Effector memory CD8-positive, alpha-beta T cell (primary cell): ENCODE measurements around the gene HSBP1L1.
"Not testable (repeated sequence)": the region's sequence is repeated elsewhere in the genome, so short reads cannot be mapped to it uniquely, and the experiment has no call there.

Source experiments
- ATAC-seq: fragments of 150-1000 bp; cut with Tn5 transposase; replicated peaks from 2 replicates; pipeline ENCODE4 v1.10.0; 2021; ENCODE audit warnings: mild to moderate bottlenecking, moderate library complexity
- DNase-seq, 3 experiments: peaks; one replicate each; pipeline ENCODE4 v3.0.0; 2021
- H3K27ac Mint-ChIP-seq, 2 donors: one replicate each; pipeline ENCODE4 v1.8.0; 2022; ENCODE audit warnings: mild to moderate bottlenecking in 2 of 2, mixed read lengths in 2 of 2, moderate library complexity in 2 of 2
- H3K27me3 Mint-ChIP-seq, 2 donors: one replicate each; pipeline ENCODE4 v1.8.0; 2022; ENCODE audit warnings: mixed read lengths in 2 of 2
- H3K36me3 Mint-ChIP-seq: one replicate; pipeline ENCODE4 v1.8.0; 2022; ENCODE audit warnings: mild to moderate bottlenecking, moderate library complexity, mixed read lengths; ENCODE audit not compliant: insufficient read depth
- H3K4me1 Mint-ChIP-seq, 2 donors: one replicate each; pipeline ENCODE4 v1.8.0; 2022; ENCODE audit warnings: low read depth in 2 of 2, mixed read lengths in 2 of 2
- H3K4me3 Mint-ChIP-seq, 2 donors: one replicate each; pipeline ENCODE4 v1.8.0; 2022; ENCODE audit warnings: mild to moderate bottlenecking in 2 of 2, mixed read lengths in 2 of 2, moderate library complexity in 2 of 2
- H3K9me3 Mint-ChIP-seq, 2 donors: one replicate each; pipeline ENCODE4 v1.8.0; 2022; ENCODE audit warnings: mixed read lengths in 2 of 2

Gene HSBP1L1

GRCh38 chr18:79952996-79953559, 11.4 kb upstream of the HSBP1L1 start:
- Mint-ChIP-seq H3K27ac (no peak overlapping the region), H3K4me3 (peak overlapping the region in 1 of 2 donors; percentile 60), H3K36me3 (peaks cover 7% of the 10 kb centered on the region), H3K9me3 (no peaks in the 10 kb centered on the region), H3K4me1 (peaks cover 18% of the 10 kb centered on the region in 2 donors), H3K27me3 (no peaks in the 10 kb centered on the region)
- DNase-seq (no peak), ATAC-seq (no peak)

- Mint-ChIP-seq H3K4me1 (peaks cover 11 to 12% of the 10 kb centered on the region in 2 donors), H3K27me3 (no peaks in the 10 kb centered on the region), H3K36me3 (peaks cover 7% of the 10 kb centered on the region), H3K4me3 (no peak overlapping the region), H3K27ac (no peak overlapping the region), H3K9me3 (no peaks in the 10 kb centered on the region)
- no peak for ATAC-seq
- no peak for DNase-seq
Observed at GRCh38 chr18:79953971-79954651, 10.3 kb upstream of the HSBP1L1 start.

DNA sequence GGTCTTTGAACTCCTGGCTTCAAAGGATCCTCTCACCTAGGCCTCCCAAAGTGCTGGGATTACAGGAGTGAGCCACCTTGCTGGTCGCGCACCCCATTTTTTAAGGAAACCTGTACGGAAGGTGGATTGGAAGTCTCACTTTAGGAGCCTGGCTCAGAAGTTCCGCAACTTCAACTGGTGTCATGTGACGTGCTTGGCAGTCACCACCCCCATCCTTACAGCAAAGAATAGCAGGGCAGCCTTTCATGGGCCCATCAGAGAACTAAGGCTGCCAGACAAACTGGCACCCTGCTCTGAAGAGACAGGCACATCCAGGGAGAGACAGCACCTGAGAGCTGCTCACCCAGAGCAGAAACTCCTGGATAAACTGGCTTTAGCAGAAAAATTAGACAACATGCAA, 9.7 kb upstream of the HSBP1L1 start:
- Mint-ChIP-seq H3K4me1 (peaks cover 7 to 8% of the 10 kb centered on the region in 2 donors), H3K4me3 (no peak overlapping the region), H3K27ac (no peak overlapping the region), H3K9me3 (no peaks in the 10 kb centered on the region), H3K27me3 (no peaks in the 10 kb centered on the region), H3K36me3 (peaks cover 7% of the 10 kb centered on the region)
- DNase-seq, result no peak
- no peak for ATAC-seq

GRCh38 chr18:79955302-79956075, 9.0 kb upstream of the HSBP1L1 start:
- no peak overlapping the region for H3K4me3 Mint-ChIP-seq
- no peak overlapping the region for H3K27ac Mint-ChIP-seq
- no peaks in the 10 kb centered on the region for H3K9me3 Mint-ChIP-seq
- peaks cover 0 to 1% of the 10 kb centered on the region in 2 donors for H3K4me1 Mint-ChIP-seq
- H3K36me3 Mint-ChIP-seq, result peaks cover 2% of the 10 kb centered on the region
- ATAC-seq (no peak), DNase-seq (no peak)
- H3K27me3 Mint-ChIP-seq, result no peaks in the 10 kb centered on the region

DNA sequence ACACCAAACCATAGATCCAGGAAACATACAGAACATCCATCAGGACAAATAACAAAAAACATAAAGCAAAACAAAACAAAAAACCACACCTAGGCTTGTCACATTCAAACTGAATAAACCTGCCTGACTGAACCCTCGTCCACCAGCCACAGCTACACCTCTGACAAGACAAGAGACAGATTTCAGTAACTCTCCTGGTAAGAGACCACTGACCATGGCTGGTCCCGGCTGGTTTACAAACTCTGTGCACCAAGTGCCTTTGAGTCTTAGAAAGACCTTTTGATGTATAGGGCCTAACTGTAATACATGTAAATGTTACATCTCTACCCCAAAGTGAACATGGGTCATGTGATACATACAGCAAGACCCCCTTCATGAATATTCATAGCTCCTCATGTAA, 8.2 kb upstream of the HSBP1L1 start:
- H3K27me3 Mint-ChIP-seq, result no peaks in the 10 kb centered on the region
- no peak for ATAC-seq
- H3K27ac Mint-ChIP-seq, result no peak overlapping the region

GRCh38 chr18:79958981-79959380, 5.5 kb upstream of the HSBP1L1 start:
- H3K4me3 Mint-ChIP-seq, result no peak overlapping the region
- peaks cover 13 to 15% of the 10 kb centered on the region in 2 donors for H3K4me1 Mint-ChIP-seq
- H3K27me3 Mint-ChIP-seq, result peaks cover 0 to 9% of the 10 kb centered on the region in 2 donors
- no peaks in the 10 kb centered on the region for H3K9me3 Mint-ChIP-seq
- DNase-seq (no peak), ATAC-seq (no peak)
- H3K36me3 Mint-ChIP-seq, result peaks cover 5% of the 10 kb centered on the region
- no peak overlapping the region for H3K27ac Mint-ChIP-seq

More for the DNA sequence above, 8.2 kb upstream of the HSBP1L1 start:
- DNase-seq, result no peak
- Mint-ChIP-seq H3K4me3 (no peak overlapping the region), H3K9me3 (no peaks in the 10 kb centered on the region), H3K4me1 (no peaks in the 10 kb centered on the region), H3K36me3 (no peaks in the 10 kb centered on the region)

GRCh38 chr18:79960161-79960801, 4.2 kb upstream of the HSBP1L1 start:
- not testable (repeated sequence) for H3K9me3 Mint-ChIP-seq, ATAC-seq, H3K27me3 Mint-ChIP-seq, H3K27ac Mint-ChIP-seq, H3K36me3 Mint-ChIP-seq, DNase-seq, H3K4me3 Mint-ChIP-seq
- H3K4me1 Mint-ChIP-seq, result peaks cover 17 to 18% of the 10 kb centered on the region in 2 donors

GRCh38 chr18:79960921-79961526, 3.4 kb upstream of the HSBP1L1 start:
- H3K27me3 Mint-ChIP-seq, result peaks cover 0 to 9% of the 10 kb centered on the region in 2 donors
- H3K9me3 Mint-ChIP-seq, result no peaks in the 10 kb centered on the region
- ATAC-seq (no peak), DNase-seq (no peak)
- peaks cover 7% of the 10 kb centered on the region for H3K36me3 Mint-ChIP-seq
- no peak overlapping the region for H3K27ac Mint-ChIP-seq
- H3K4me3 Mint-ChIP-seq, result no peak overlapping the region
- peaks cover 20 to 22% of the 10 kb centered on the region in 2 donors for H3K4me1 Mint-ChIP-seq

- ATAC-seq, result no peak
- Mint-ChIP-seq H3K4me3 (no peak overlapping the region), H3K36me3 (peaks cover 8% of the 10 kb centered on the region), H3K4me1 (peaks cover 20 to 22% of the 10 kb centered on the region in 2 donors), H3K27me3 (peaks cover 0 to 9% of the 10 kb centered on the region in 2 donors), H3K27ac (no peak overlapping the region), H3K9me3 (no peaks in the 10 kb centered on the region)
- no peak for DNase-seq
Observed at GRCh38 chr18:79961527-79962291, 2.7 kb upstream of the HSBP1L1 start.

- H3K36me3 Mint-ChIP-seq, result peaks cover 8% of the 10 kb centered on the region
- DNase-seq, result no peak
- ATAC-seq, result no peak
- peak overlapping the region; percentile 82 to 97 for H3K27ac Mint-ChIP-seq
- H3K27me3 Mint-ChIP-seq, result peaks cover 0 to 9% of the 10 kb centered on the region in 2 donors
- no peaks in the 10 kb centered on the region for H3K9me3 Mint-ChIP-seq
- peaks cover 20 to 22% of the 10 kb centered on the region in 2 donors for H3K4me1 Mint-ChIP-seq
- no peak overlapping the region for H3K4me3 Mint-ChIP-seq
Observed at GRCh38 chr18:79962311-79962710, 2.1 kb upstream of the HSBP1L1 start.

DNA sequence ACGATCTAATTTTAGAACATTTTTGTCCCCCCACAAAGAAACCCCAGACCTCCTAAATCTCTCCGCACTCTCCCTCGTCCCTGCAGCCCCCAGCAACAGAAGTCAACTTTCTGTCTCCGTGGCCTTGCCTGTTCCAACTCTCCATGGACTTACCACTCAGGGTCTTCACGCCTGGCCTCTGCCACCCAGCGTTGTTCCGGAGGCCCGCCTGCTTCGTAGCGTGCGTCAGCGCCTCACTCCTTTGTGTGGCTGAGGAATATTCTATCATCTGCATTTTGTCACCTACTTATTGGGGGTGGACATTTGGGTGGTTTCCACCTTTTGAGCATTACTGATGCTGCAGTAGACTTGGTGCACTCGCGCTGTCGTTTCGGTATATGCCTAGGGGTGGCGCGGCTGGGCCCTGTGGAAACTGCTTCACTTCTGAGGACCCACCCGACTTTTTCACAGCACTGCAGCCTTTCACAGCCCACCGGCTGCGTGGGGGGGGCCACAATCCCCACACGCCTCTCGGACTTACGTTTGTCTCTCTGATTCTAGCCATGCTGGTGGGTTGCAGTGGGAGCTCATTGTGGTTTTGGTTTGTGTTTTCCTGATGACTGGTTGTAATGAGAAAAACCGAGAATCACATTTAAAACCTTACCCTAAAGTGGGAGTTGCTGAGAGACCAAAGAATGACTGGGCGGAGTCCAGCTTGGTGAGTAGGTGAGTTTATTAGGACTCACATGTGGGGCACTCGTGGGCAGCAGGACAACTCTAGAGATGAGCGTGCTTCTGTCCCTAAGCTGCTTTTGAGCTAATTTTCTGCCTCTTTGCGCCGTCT, 1.4 kb upstream of the HSBP1L1 start:
- peaks cover 0 to 9% of the 10 kb centered on the region in 2 donors for H3K27me3 Mint-ChIP-seq
- H3K4me1 Mint-ChIP-seq, result peaks cover 20 to 22% of the 10 kb centered on the region in 2 donors
- H3K9me3 Mint-ChIP-seq, result no peaks in the 10 kb centered on the region
- H3K27ac Mint-ChIP-seq, result peak overlapping the region; percentile 82 to 97
- H3K4me3 Mint-ChIP-seq, result peak overlapping the region; percentile 78 to 83
- peaks cover 8% of the 10 kb centered on the region for H3K36me3 Mint-ChIP-seq
- DNase-seq, result peak; percentile 59 to 77 (median 63)
- peak; percentile 82 for ATAC-seq
